DND-41 (cell line): ENCODE measurements around the gene CLBA1.

ENCODE experiments used
- ATAC-seq: fragments of 200-7000 bp; cut with Tn5 transposase; 3 replicates; pipeline ENCODE4 v1.9.1; 2021; ENCODE audit warnings: low read depth; ENCODE audit not compliant: insufficient read depth
- DNase-seq: peaks from one replicate; pipeline ENCODE4 v3.0.0-alpha.2; 2020
- H2AFZ ChIP-seq: 2 replicates; pipeline ENCODE4 v1.6.0; 2012; ENCODE audit warnings: low read depth, low read length
- H3K27ac ChIP-seq: 2 replicates; pipeline ENCODE4 v1.5.1; 2012; ENCODE audit warnings: low read length, inconsistent platforms
- H3K27me3 ChIP-seq: fragments of 200-600 bp; sonication (generic); 2 replicates; pipeline ENCODE4 v1.6.0; 2012; ENCODE audit warnings: low read length, mild to moderate bottlenecking, inconsistent platforms; ENCODE audit not compliant: insufficient read depth, poor library complexity
- H3K36me3 ChIP-seq: 2 replicates; pipeline ENCODE4 v1.5.1; 2012; ENCODE audit warnings: low read length, inconsistent platforms; ENCODE audit not compliant: insufficient read depth
- H3K4me1 ChIP-seq: 2 replicates; pipeline ENCODE4 v1.5.1; 2012; ENCODE audit warnings: mild to moderate bottlenecking, low read length; ENCODE audit not compliant: insufficient read depth
- H3K4me2 ChIP-seq: 2 replicates; pipeline ENCODE4 v1.6.0; 2012; ENCODE audit warnings: mild to moderate bottlenecking, moderate library complexity, low read length, inconsistent platforms; ENCODE audit not compliant: insufficient read depth
- H3K4me3 ChIP-seq, 2 experiments: fragments of 200-600 bp in 1 of 2; shearing (Covaris generic) in 1 of 2; 2 replicates each; pipeline ENCODE4 v1.5.1; 2012 to 2016; ENCODE audit warnings: inconsistent platforms in 2 of 2, low read length in 2 of 2, mild to moderate bottlenecking in 2 of 2, low read depth in 1 of 2, moderate library complexity in 1 of 2
- H3K79me2 ChIP-seq: 2 replicates; pipeline ENCODE4 v1.6.0; 2012; ENCODE audit warnings: low read length, inconsistent platforms; ENCODE audit not compliant: insufficient read depth
- H3K9ac ChIP-seq: 2 replicates; pipeline ENCODE4 v1.6.0; 2012; ENCODE audit warnings: low read depth, mild to moderate bottlenecking, inconsistent platforms, low read length, moderate library complexity
- H3K9me3 ChIP-seq: 2 replicates; pipeline ENCODE4 v1.5.1; 2012; ENCODE audit warnings: low read length, moderate library complexity, mild to moderate bottlenecking, inconsistent platforms; ENCODE audit not compliant: insufficient read depth, severe bottlenecking
- H4K20me1 ChIP-seq: 2 replicates; pipeline ENCODE4 v1.6.0; 2012; ENCODE audit warnings: low read length; ENCODE audit not compliant: insufficient read depth
- EZH2 ChIP-seq: IDR thresholded peaks from 3 replicates; pipeline ENCODE4 v1.6.1; 2012; ENCODE audit warnings: borderline replicate concordance, low read depth, mild to moderate bottlenecking, moderate library complexity, low read length, inconsistent platforms; ENCODE audit not compliant: severe bottlenecking
- TF ChIP-seq, protein P1 (sequence below): IDR thresholded peaks from 2 replicates; pipeline ENCODE4 v1.5.1; 2012; ENCODE audit warnings: borderline replicate concordance, low read length, moderate library complexity, mild to moderate bottlenecking; ENCODE audit not compliant: poor library complexity, severe bottlenecking; ENCODE audit errors: extremely low read depth

Gene CLBA1

DNA sequence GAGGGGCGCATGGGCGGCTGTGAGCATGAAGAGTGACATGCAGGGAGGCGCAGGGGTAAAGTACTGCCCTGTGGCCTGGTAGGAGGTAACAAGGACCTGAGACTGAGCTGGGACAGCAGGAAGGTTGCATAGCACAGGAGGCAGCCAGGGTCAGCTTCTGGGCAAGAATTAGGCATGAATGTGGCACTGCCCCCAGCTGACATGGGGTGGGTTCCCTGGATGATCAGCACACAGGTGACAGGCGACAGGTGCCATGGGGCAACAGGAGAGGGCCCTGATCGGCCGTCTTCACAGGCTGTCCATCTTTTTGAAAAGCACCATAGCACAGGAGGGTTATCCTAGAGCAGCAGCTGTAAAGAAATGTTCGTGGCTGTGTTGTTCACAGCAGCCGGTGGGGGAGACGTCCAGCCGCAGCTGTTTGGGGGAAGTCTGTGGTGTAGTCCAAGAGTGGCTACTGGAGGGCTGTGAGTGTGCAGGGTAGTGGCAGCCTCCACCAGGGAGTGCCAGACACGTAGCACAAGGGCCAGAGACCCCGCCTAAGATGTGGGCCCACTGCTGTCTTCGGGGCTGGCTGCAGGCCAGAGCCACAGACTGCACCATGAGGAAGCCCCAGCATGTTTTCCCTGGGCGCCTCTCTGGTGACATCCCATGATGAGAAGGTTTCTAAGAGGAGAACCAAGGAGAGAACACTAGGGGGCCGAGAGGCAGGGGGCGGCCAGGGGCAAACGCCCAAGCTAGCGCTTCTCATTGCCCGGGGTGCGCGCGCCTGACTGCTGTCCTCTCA is 8.4 kb downstream of the CLBA1 start:
- TF ChIP-seq, protein P1, sequence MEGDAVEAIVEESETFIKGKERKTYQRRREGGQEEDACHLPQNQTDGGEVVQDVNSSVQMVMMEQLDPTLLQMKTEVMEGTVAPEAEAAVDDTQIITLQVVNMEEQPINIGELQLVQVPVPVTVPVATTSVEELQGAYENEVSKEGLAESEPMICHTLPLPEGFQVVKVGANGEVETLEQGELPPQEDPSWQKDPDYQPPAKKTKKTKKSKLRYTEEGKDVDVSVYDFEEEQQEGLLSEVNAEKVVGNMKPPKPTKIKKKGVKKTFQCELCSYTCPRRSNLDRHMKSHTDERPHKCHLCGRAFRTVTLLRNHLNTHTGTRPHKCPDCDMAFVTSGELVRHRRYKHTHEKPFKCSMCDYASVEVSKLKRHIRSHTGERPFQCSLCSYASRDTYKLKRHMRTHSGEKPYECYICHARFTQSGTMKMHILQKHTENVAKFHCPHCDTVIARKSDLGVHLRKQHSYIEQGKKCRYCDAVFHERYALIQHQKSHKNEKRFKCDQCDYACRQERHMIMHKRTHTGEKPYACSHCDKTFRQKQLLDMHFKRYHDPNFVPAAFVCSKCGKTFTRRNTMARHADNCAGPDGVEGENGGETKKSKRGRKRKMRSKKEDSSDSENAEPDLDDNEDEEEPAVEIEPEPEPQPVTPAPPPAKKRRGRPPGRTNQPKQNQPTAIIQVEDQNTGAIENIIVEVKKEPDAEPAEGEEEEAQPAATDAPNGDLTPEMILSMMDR, result no peak
- TF ChIP-seq EZH2, result no peak
- H2AFZ ChIP-seq, result no peak overlapping the region
- H3K36me3 ChIP-seq, result no peaks in the 10 kb centered on the region; the same call in 1 of the 2 replicates
- no peak overlapping the region for H3K9ac ChIP-seq
- no peak overlapping the region for H3K4me3 ChIP-seq
- no peaks in the 10 kb centered on the region for H3K79me2 ChIP-seq
- H3K4me2 ChIP-seq, result no peak overlapping the region
- ATAC-seq (peak; percentile 22; the same call in 2 of the 3 replicates), DNase-seq (no peak)
- H3K27me3 ChIP-seq, result no peaks in the 10 kb centered on the region
- 0 out of 2 replicates have a peak, but pooled peaks cover 3% of the 10 kb centered on the region for H4K20me1 ChIP-seq
- no peaks in the 10 kb centered on the region for H3K4me1 ChIP-seq
- no peaks in the 10 kb centered on the region for H3K9me3 ChIP-seq
- H3K27ac ChIP-seq, result no peak overlapping the region

DNA sequence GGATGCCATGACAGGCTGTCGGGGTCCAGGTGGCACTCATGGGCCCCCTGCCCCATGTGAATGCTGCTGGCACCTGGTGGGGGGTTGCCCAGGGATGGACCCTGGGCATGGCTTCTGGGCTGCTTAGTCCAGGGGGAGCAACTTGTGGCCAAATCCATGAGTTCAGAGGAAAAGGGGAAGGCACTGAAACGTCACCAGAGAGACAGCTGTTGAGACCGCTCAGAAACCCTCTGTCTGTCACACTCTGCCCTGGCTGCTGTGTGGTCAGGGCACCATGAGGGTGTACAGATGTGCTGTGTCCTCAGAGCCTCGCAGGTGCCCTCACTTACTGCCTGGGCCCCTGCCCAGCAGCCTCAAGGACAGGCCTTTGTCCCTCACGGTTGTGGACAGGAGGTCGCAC is 9.4 kb downstream of the CLBA1 start:
- Histone ChIP-seq H3K9ac (no peak overlapping the region), H3K27me3 (no peaks in the 10 kb centered on the region), H3K4me1 (no peaks in the 10 kb centered on the region), H3K9me3 (no peaks in the 10 kb centered on the region), H2AFZ (no peak overlapping the region), H3K4me3 (no peak overlapping the region), H3K27ac (no peak overlapping the region), H4K20me1 (0 out of 2 replicates have a peak, but pooled peaks cover 3% of the 10 kb centered on the region), H3K36me3 (no peaks in the 10 kb centered on the region; the same call in 1 of the 2 replicates), H3K4me2 (no peak overlapping the region), H3K79me2 (no peaks in the 10 kb centered on the region; the same call in 1 of the 2 replicates)
- TF ChIP-seq, protein P1, result no peak
- no peak for TF ChIP-seq EZH2
- DNase-seq (no peak), ATAC-seq (no peak)

DNA sequence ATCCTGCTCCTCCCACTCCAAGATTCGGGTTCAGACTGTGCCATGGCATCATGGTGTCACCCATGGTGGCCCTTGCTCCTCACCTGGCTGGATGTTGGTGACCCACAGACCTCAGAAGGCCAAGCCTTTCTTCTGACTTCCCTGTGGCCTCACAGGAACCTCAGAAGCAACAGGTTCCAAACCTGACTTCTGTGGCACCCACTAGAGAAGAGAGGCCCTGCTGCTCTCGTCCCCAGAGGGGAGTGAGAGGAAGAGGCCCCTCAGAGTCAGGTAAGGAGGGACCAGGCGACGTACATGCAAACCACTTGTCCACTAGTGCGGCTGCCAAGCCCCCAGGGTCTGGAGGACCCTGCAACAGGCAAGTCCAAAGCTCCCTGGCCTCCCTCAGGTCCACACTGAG is 10.4 kb downstream of the CLBA1 start:
- DNase-seq, result no peak
- no peaks in the 10 kb centered on the region; the same call in 1 of the 2 replicates for H3K79me2 ChIP-seq
- no peak for TF ChIP-seq EZH2
- TF ChIP-seq, protein P1, result no peak
- H3K9me3 ChIP-seq, result no peaks in the 10 kb centered on the region
- no peak overlapping the region for H2AFZ ChIP-seq
- no peaks in the 10 kb centered on the region for H3K4me1 ChIP-seq
- H3K36me3 ChIP-seq, result no peaks in the 10 kb centered on the region; the same call in 1 of the 2 replicates
- no peak overlapping the region for H3K4me2 ChIP-seq
- H3K4me3 ChIP-seq, result no peak overlapping the region
- H4K20me1 ChIP-seq, result 0 out of 2 replicates have a peak, but pooled peaks cover 3% of the 10 kb centered on the region
- H3K9ac ChIP-seq, result no peak overlapping the region
- H3K27me3 ChIP-seq, result no peaks in the 10 kb centered on the region
- no peak for ATAC-seq
- H3K27ac ChIP-seq, result no peak overlapping the region
